MM.1S (cell line): ENCODE measurements around the gene SH3BGR.

Source experiments
- CTCF ChIP-seq: fragments of 300-600 bp; sonication (generic); IDR thresholded peaks from 2 replicates; pipeline ENCODE4 v1.5.1; 2016; ENCODE audit warnings: antibody characterized with exemption, low read length, mixed read lengths
- EZH2 ChIP-seq: fragments of 300-600 bp; sonication (generic); optimal IDR thresholded peaks from 2 replicates; pipeline ENCODE3; 2017; ENCODE audit warnings: low read depth, mild to moderate bottlenecking, antibody characterized with exemption, low read length, mixed read lengths
- EZH2phosphoT487 ChIP-seq: fragments of 300-600 bp; sonication (generic); IDR thresholded peaks from 2 replicates; pipeline ENCODE4 v1.6.1; 2018; ENCODE audit warnings: antibody characterized with exemption, low read length

- no peak for TF ChIP-seq EZH2phosphoT487
- TF ChIP-seq EZH2, result no peak
- TF ChIP-seq CTCF, result peak; percentile 40
These were observed 4.9 kb downstream of the SH3BGR start for GRCh38 chr21:39456665-39457064.
